Prostate gland (tissue), 2 donors: ENCODE results near the gene AUTS2. TPM values are rescaled to one million over a fixed set of nuclear protein-coding genes. Genes with fewer than 3 reads are reported as not detected.

ENCODE experiments used
- DNase-seq: peaks from one replicate; pipeline ENCODE4 v3.0.0-alpha.2; 2019; ENCODE audit warnings: low spot score
- H3K27ac ChIP-seq, 2 donors: fragments of 200-600 bp; sonication (generic); 2 replicates each; pipeline ENCODE4 v1.5.1; 2017 to 2019
- H3K27me3 ChIP-seq: fragments of 200-600 bp; sonication (generic); replicated peaks from 2 replicates; pipeline ENCODE4 v1.5.1; 2019; ENCODE audit not compliant: insufficient read depth
- H3K36me3 ChIP-seq, 2 donors: fragments of 200-600 bp; sonication (generic); 1 replicate in 1 of 2; 2 replicates in 1 of 2; pipeline versions ENCODE4 v1.5.1 to v1.8.1; 2017 to 2019
- H3K4me1 ChIP-seq: fragments of 200-600 bp; sonication (generic); replicated peaks from 2 replicates; pipeline ENCODE4 v1.5.1; 2019
- H3K4me3 ChIP-seq, 2 donors: fragments of 200-600 bp; sonication (generic); 2 replicates each; pipeline ENCODE4 v1.5.1; 2017 to 2019
- H3K9me3 ChIP-seq: fragments of 200-600 bp; sonication (generic); 2 replicates; pipeline ENCODE4 v1.5.1; 2017
- POLR2A ChIP-seq: fragments of 450-650 bp; IDR thresholded peaks from one replicate; pipeline ENCODE4 v1.6.1; 2016; ENCODE audit warnings: antibody characterized with exemption, mild to moderate bottlenecking
- POLR2AphosphoS5 ChIP-seq: sonication (generic); formaldehyde crosslinking; IDR thresholded peaks from one replicate; pipeline ENCODE4 v1.6.1; 2017; ENCODE audit warnings: antibody characterized with exemption
- WGBS: methylation state at CpG from one replicate; pipeline ENCODE4 v1.1.5; 2018; 5-methylcytosine and 5-hydroxymethylcytosine counted together
- intact Hi-C: fragments of 100-400 bp; cut with DNase I; formaldehyde crosslinking; loops from one replicate; pipeline ENCODE4 v1.14.2; 2022
- total RNA-seq, 2 donors: library from RNA; depleted of rRNA; stranded (reverse); fragments of >200 nt; gene quantifications; one replicate each; pipeline ENCODE4 v1.1.0, GENCODE V29; 2016
- TF ChIP-seq, protein P1 (sequence below), 4 experiments: fragments of 200-600 bp in 2 of 4; fragments of 450-650 bp in 2 of 4; sonication (generic) in 2 of 4; IDR thresholded peaks; 1 replicate in 3 of 4; 2 replicates in 1 of 4; pipeline ENCODE4 v1.5.1; 2016 to 2019; ENCODE audit warnings: antibody characterized with exemption in 4 of 4, mild to moderate bottlenecking in 2 of 4, moderate library complexity in 2 of 4

The AUTS2 gene
- total RNA-seq, 2 donors from 2014 or later: 25.0 to 55.2 TPM

- WGBS: 91% methylated on average over 6 of the region's 6 CpGs
- Histone ChIP-seq H3K27ac (no peak overlapping the region), H3K9me3 (no peaks in the 10 kb centered on the region), H3K4me3 (no peak overlapping the region), H3K4me1 (no peaks in the 10 kb centered on the region), H3K27me3 (no peaks in the 10 kb centered on the region), H3K36me3 (no peaks in the 10 kb centered on the region)
- intact Hi-C loops: no loop called here
- DNase-seq: no peak
- TF ChIP-seq POLR2A (no peak), POLR2AphosphoS5 (no peak)
- TF ChIP-seq, protein P1, sequence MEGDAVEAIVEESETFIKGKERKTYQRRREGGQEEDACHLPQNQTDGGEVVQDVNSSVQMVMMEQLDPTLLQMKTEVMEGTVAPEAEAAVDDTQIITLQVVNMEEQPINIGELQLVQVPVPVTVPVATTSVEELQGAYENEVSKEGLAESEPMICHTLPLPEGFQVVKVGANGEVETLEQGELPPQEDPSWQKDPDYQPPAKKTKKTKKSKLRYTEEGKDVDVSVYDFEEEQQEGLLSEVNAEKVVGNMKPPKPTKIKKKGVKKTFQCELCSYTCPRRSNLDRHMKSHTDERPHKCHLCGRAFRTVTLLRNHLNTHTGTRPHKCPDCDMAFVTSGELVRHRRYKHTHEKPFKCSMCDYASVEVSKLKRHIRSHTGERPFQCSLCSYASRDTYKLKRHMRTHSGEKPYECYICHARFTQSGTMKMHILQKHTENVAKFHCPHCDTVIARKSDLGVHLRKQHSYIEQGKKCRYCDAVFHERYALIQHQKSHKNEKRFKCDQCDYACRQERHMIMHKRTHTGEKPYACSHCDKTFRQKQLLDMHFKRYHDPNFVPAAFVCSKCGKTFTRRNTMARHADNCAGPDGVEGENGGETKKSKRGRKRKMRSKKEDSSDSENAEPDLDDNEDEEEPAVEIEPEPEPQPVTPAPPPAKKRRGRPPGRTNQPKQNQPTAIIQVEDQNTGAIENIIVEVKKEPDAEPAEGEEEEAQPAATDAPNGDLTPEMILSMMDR (IDR thresholded peaks at IDR 0.05): no peak
Measured at GRCh38 chr7:70504254-70504653, 906.0 kb downstream of the AUTS2 start.

- Histone ChIP-seq H3K4me3 (no peak overlapping the region), H3K36me3 (no peaks in the 10 kb centered on the region), H3K4me1 (no peaks in the 10 kb centered on the region), H3K9me3 (no peaks in the 10 kb centered on the region), H3K27me3 (no peaks in the 10 kb centered on the region), H3K27ac (no peak overlapping the region)
- TF ChIP-seq POLR2A (no peak), POLR2AphosphoS5 (no peak)
- TF ChIP-seq, protein P1 (IDR thresholded peaks at IDR 0.05): no peak
- WGBS: 92% methylated on average over 6 of the region's 6 CpGs
- intact Hi-C loops: no loop called here
- no peak for DNase-seq
Measured at GRCh38 chr7:70505468-70505867, 907.2 kb downstream of the AUTS2 start.

DNA sequence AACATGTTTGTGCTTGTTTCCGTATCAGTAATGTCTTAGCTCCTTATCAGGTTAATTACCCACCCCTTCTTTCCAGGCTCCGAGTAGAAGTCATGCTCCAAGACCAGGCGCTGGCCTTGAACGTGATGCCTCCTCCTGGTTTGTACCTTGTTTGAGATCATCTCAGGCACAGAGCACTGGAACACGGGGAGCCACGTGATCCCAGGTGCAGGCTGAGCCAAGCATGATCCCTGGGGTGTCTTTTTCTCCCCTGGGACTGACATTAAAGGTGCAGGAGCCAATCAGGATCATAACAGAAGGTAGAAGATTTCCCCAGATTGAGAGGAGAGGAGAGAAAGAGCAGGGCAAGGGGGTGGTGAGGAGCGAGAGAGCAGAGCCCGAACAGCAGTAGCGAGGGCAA, 907.6 kb downstream of the AUTS2 start:
- intact Hi-C loops: no loop called here
- no peaks in the 10 kb centered on the region for H3K36me3 ChIP-seq
- H3K27me3 ChIP-seq: no peaks in the 10 kb centered on the region
- no peaks in the 10 kb centered on the region for H3K4me1 ChIP-seq
- H3K27ac ChIP-seq: no peak overlapping the region
- DNase-seq: no peak
- WGBS: 93% methylated on average over 9 of the region's 9 CpGs
- TF ChIP-seq, protein P1 (IDR thresholded peaks at IDR 0.05): no peak
- TF ChIP-seq POLR2A (no peak), POLR2AphosphoS5 (no peak)
- H3K4me3 ChIP-seq: no peak overlapping the region
- H3K9me3 ChIP-seq: no peaks in the 10 kb centered on the region

- no peaks in the 10 kb centered on the region for H3K27me3 ChIP-seq
- H3K4me1 ChIP-seq: no peaks in the 10 kb centered on the region
- intact Hi-C loops: no loop called here
- H3K36me3 ChIP-seq: no peaks in the 10 kb centered on the region
- DNase-seq: no peak
- H3K4me3 ChIP-seq: no peak overlapping the region
- WGBS: 80% methylated on average over 7 of the region's 7 CpGs
- H3K9me3 ChIP-seq: no peaks in the 10 kb centered on the region
- TF ChIP-seq POLR2AphosphoS5: no peak
- TF ChIP-seq POLR2A: no peak
- TF ChIP-seq, protein P1 (IDR thresholded peaks at IDR 0.05): no peak
- no peak overlapping the region for H3K27ac ChIP-seq
Measured at GRCh38 chr7:70506434-70506833, 908.2 kb downstream of the AUTS2 start.

- H3K27ac ChIP-seq: no peak overlapping the region
- WGBS: 79% methylated on average over 7 of the region's 7 CpGs
- H3K9me3 ChIP-seq: no peaks in the 10 kb centered on the region
- no peak overlapping the region for H3K4me3 ChIP-seq
- no peaks in the 10 kb centered on the region for H3K36me3 ChIP-seq
- TF ChIP-seq, protein P1 (IDR thresholded peaks at IDR 0.05): no peak
- TF ChIP-seq POLR2A (no peak), POLR2AphosphoS5 (no peak)
- intact Hi-C loops: no loop called here
- H3K4me1 ChIP-seq: no peaks in the 10 kb centered on the region
- no peak for DNase-seq
- H3K27me3 ChIP-seq: no peaks in the 10 kb centered on the region
Measured at GRCh38 chr7:70512144-70512543, 913.9 kb downstream of the AUTS2 start.
